ENCODE measurements around the gene NAALADL1. TPM values are rescaled to one million over a fixed set of nuclear protein-coding genes. Genes with fewer than 3 reads are reported as not detected.

NAALADL1 gene
- total and polyA plus RNA-seq, 4 donors = 7.4 to 22.0 (median 13.2) TPM

DNA sequence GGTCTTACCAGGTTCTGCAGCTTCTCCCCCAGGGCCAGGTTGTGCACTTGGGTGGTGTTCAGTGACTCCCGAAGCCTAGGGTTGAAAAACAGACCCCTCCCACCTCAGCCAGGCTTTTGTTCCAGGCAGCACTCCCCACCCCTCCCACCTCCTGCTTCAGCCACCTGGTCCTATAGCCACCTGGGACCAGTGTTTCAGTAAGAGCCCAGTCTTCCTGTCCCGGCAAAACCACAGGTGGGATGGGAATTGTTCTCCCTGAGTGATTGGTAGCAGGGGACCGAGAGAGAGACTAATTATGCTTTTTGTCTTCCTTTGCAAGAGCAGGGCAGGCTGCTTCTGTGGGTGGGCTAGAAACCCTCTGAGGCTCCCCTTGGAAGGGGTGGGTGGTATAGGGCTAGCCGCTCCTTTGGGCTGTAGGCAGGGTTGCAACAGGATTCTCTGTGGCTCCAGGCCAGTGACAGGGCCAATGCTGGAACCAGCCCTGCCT, 8.5 kb upstream of the NAALADL1 start:
- Histone ChIP-seq H3K4me3 (no peak overlapping the region), H3K27ac (ENCODE audit: low read depth in 1 of 2, low read length in 1 of 2) (no peak overlapping the region), H3K9me3 (ENCODE audit: control insufficient read depth in 4 of 4, insufficient read depth in 3 of 4, low read length in 3 of 4) (no peaks in the 10 kb centered on the region), H3K9ac (ENCODE audit: insufficient read depth in 1 of 2, low read length in 2 of 2) (no peak overlapping the region), H3K4me1 (ENCODE audit: control insufficient read depth in 5 of 5, insufficient read depth in 5 of 5, low read length in 5 of 5) (no peaks in the 10 kb centered on the region), H3K27me3 (ENCODE audit: control insufficient read depth in 3 of 3, insufficient read depth in 3 of 3, low read length in 2 of 3) (no peaks in the 10 kb centered on the region), H3K36me3 (ENCODE audit: control insufficient read depth in 4 of 4, insufficient read depth in 4 of 4, low read length in 4 of 4) (no peaks in the 10 kb centered on the region)
- TF ChIP-seq, protein P1, sequence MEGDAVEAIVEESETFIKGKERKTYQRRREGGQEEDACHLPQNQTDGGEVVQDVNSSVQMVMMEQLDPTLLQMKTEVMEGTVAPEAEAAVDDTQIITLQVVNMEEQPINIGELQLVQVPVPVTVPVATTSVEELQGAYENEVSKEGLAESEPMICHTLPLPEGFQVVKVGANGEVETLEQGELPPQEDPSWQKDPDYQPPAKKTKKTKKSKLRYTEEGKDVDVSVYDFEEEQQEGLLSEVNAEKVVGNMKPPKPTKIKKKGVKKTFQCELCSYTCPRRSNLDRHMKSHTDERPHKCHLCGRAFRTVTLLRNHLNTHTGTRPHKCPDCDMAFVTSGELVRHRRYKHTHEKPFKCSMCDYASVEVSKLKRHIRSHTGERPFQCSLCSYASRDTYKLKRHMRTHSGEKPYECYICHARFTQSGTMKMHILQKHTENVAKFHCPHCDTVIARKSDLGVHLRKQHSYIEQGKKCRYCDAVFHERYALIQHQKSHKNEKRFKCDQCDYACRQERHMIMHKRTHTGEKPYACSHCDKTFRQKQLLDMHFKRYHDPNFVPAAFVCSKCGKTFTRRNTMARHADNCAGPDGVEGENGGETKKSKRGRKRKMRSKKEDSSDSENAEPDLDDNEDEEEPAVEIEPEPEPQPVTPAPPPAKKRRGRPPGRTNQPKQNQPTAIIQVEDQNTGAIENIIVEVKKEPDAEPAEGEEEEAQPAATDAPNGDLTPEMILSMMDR (IDR thresholded peaks at IDR 0.05; ENCODE audit: control extremely low read depth, extremely low read depth) = no peak
- DNase-seq (no peak), ATAC-seq (ENCODE audit: insufficient read depth, low FRiP score) (no peak)
- 80 to 90% methylated on average over 4 of the region's 4 CpGs for WGBS, 2 donors

DNA sequence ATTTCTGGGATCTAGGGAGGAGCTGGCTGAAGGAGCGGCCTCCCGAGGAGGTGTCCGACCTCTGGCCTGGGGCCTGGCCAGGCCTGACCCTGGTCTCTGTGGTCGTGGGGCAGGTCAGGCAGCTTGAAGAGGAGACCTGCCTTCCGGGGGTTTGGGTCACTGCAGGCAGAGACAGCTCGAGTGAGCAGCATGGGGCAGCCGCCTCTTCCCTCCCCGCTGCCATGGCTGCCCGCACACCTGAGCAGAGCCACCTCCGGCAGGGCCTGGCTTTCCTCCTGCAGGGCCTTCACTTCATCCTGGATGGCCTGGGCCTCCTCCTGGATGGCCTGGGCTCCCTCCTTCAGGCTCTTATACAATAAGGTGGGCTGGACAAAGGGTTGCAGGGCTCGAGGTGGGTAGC, 8.0 kb upstream of the NAALADL1 start:
- ATAC-seq (ENCODE audit: insufficient read depth, low FRiP score) (no peak), DNase-seq (no peak)
- Histone ChIP-seq H3K9ac (ENCODE audit: insufficient read depth in 1 of 2, low read length in 2 of 2) (no peak overlapping the region), H3K9me3 (ENCODE audit: control insufficient read depth in 4 of 4, insufficient read depth in 3 of 4, low read length in 3 of 4) (no peaks in the 10 kb centered on the region), H3K4me3 (no peak overlapping the region), H3K27me3 (ENCODE audit: control insufficient read depth in 3 of 3, insufficient read depth in 3 of 3, low read length in 2 of 3) (no peaks in the 10 kb centered on the region), H3K4me1 (ENCODE audit: control insufficient read depth in 5 of 5, insufficient read depth in 5 of 5, low read length in 5 of 5) (no peaks in the 10 kb centered on the region), H3K27ac (ENCODE audit: low read depth in 1 of 2, low read length in 1 of 2) (no peak overlapping the region), H3K36me3 (ENCODE audit: control insufficient read depth in 4 of 4, insufficient read depth in 4 of 4, low read length in 4 of 4) (no peaks in the 10 kb centered on the region)
- 81 to 84% methylated on average over 10 to 11 of the region's 11 CpGs for WGBS, 2 donors
- TF ChIP-seq, protein P1 (IDR thresholded peaks at IDR 0.05; ENCODE audit: control extremely low read depth, extremely low read depth) = no peak

DNA sequence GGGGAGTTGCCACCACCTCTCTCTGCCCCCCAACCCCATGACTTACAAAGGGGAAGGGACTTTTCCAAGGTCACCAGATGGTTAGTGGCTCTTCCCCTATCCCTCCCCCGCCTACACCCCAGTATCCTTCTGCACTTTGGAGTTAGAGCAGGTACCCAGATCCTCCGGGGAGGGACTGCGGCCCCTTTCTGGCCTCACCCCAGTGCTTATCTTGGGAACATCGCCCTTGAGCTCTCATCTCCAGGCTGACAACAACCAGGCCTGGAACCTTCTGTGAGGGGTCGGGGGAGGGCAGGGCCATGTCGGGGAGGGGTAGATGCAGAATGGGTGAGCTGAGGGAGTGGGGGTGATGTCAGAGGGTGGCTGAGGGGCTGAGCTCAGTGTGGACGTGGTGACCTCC, 7.5 kb upstream of the NAALADL1 start:
- 87 to 89% methylated on average over 7 of the region's 7 CpGs for WGBS, 2 donors
- ATAC-seq (ENCODE audit: insufficient read depth, low FRiP score) = no peak
- H3K4me1 ChIP-seq (ENCODE audit: control insufficient read depth in 5 of 5, insufficient read depth in 5 of 5, low read length in 5 of 5) = no peaks in the 10 kb centered on the region

More for the DNA sequence above, 7.5 kb upstream of the NAALADL1 start:
- no peak overlapping the region for H3K9ac ChIP-seq (ENCODE audit: insufficient read depth in 1 of 2, low read length in 2 of 2)
- H3K9me3 ChIP-seq (ENCODE audit: control insufficient read depth in 4 of 4, insufficient read depth in 3 of 4, low read length in 3 of 4) = no peaks in the 10 kb centered on the region
- no peak for DNase-seq
- no peak overlapping the region for H3K27ac ChIP-seq (ENCODE audit: low read depth in 1 of 2, low read length in 1 of 2)
- H3K36me3 ChIP-seq (ENCODE audit: control insufficient read depth in 4 of 4, insufficient read depth in 4 of 4, low read length in 4 of 4) = no peaks in the 10 kb centered on the region
- no peak overlapping the region for H3K4me3 ChIP-seq
- H3K27me3 ChIP-seq (ENCODE audit: control insufficient read depth in 3 of 3, insufficient read depth in 3 of 3, low read length in 2 of 3) = no peaks in the 10 kb centered on the region
- TF ChIP-seq, protein P1 (IDR thresholded peaks at IDR 0.05; ENCODE audit: control extremely low read depth, extremely low read depth) = no peak

Measured in lung (tissue), 12 donors.